Heart right ventricle (tissue), 16 donors: ENCODE data around the gene MIEF1. TPM values are rescaled to one million over a fixed set of nuclear protein-coding genes. Genes with fewer than 3 reads are reported as not detected.

Source experiments
- ATAC-seq, 8 donors: fragments of 200-7000 bp; cut with Tn5 transposase; one replicate each; pipeline ENCODE4 v1.9.1; 2020; ENCODE audit warnings: mild to moderate bottlenecking in 8 of 8, moderate library complexity in 8 of 8, moderate number of reproducible peaks in 1 of 8
- DNase-seq, 2 donors: peaks; one replicate each; pipeline ENCODE4 v3.0.0-alpha.2; 2020
- H3K27ac ChIP-seq, 10 donors: fragments of 200-600 bp; sonication (generic) in 2 of 10; one replicate each; pipeline versions ENCODE4 v1.5.0 to v1.8.0; 2020 to 2022; ENCODE audit warnings: mild to moderate bottlenecking in 3 of 10
- H3K27me3 ChIP-seq, 7 donors: fragments of 200-600 bp; one replicate each; pipeline ENCODE4 v1.8.0; 2021 to 2022; ENCODE audit warnings: mild to moderate bottlenecking in 2 of 7
- H3K36me3 ChIP-seq, 9 donors: fragments of 200-600 bp; sonication (generic) in 1 of 9; one replicate each; pipeline versions ENCODE4 v1.5.0 to v1.8.0; 2020 to 2022; ENCODE audit warnings: mild to moderate bottlenecking in 2 of 9
- H3K4me1 ChIP-seq, 9 donors: fragments of 200-600 bp; sonication (generic) in 1 of 9; one replicate each; pipeline versions ENCODE4 v1.5.0 to v1.8.0; 2020 to 2022; ENCODE audit warnings: mild to moderate bottlenecking in 4 of 9
- H3K4me3 ChIP-seq, 10 donors: fragments of 200-600 bp; sonication (generic) in 2 of 10; one replicate each; pipeline versions ENCODE4 v1.5.0 to v1.8.0; 2020 to 2022; ENCODE audit warnings: mild to moderate bottlenecking in 7 of 10, moderate library complexity in 2 of 10
- H3K9me3 ChIP-seq, 11 donors: fragments of 200-600 bp in 10 of 11; sonication (generic) in 2 of 11; one replicate each; pipeline versions ENCODE4 v1.5.0 to v1.8.0; 2013 to 2022; ENCODE audit warnings: mild to moderate bottlenecking in 2 of 11, control low read depth in 1 of 11, moderate library complexity in 1 of 11
- WGBS, 2 donors: extraction: QIAGEN DNeasy Blood & Tissue Kit; methylation state at CpG; one replicate each; pipeline ENCODE4 v1.1.7; 2013; ENCODE audit warnings: inconsistent platforms in 1 of 2; 5-methylcytosine and 5-hydroxymethylcytosine counted together
- intact Hi-C, 10 donors: fragments of 100-400 bp; cut with DNase I; formaldehyde crosslinking; loops; one replicate each; pipeline versions ENCODE4 v1.11.1 to v1.14.2; 2022
- polyA plus RNA-seq, 2 donors: library from polyadenylated mRNA; stranded (reverse); fragments of 200-250 nt; gene quantifications; one replicate each; pipeline ENCODE4 v1.2.3, GENCODE V29; 2013
- total RNA-seq, 10 donors: library from RNA; stranded (reverse); fragmentation: NEBNext Ultra II Directional in 3 of 10; extraction: Animal tissue kit (Norgen Biotek cat#: 25700) in 3 of 10; gene quantifications; one replicate each; pipeline versions ENCODE4 v1.2.1 to v1.2.4, GENCODE V29; 2021 to 2023
- TF ChIP-seq, protein P1 (sequence below), 9 donors: fragments of 200-600 bp; sonication (generic) in 2 of 9; IDR thresholded peaks; one replicate each; pipeline versions ENCODE4 v1.5.0 to v1.8.0; 2021 to 2022; ENCODE audit warnings: antibody characterized with exemption in 9 of 9, mild to moderate bottlenecking in 5 of 9, moderate library complexity in 1 of 9
- donor health status: Arrhythmogenic right ventricular cardiomyopathy.
- donor health status: ischemic (EF 13 %, LVEDD 7.1; RV severe dilation, severe dysfunction).
- donor health status: healthy with polysubstance abuse.
- donor health status: DM: no; HTN: yes; CAD: no.
- donor health status: DM: no; HTN: no; CAD: no.
- donor health status: ischemic (EF 25% LVEDD 6.9; RV normal size, moderate dysfunction).
- donor health status: ischemic (EF 25% LVEDD 5.7; RV mildly dilated, moderate dysfunction).
- donor health status: healthy.
- donor health status: DM: yes; HTN: yes; CAD: no.
- donor health status: Ischemic cardiomyopathy.
- donor health status: ischemic (EF 35%, LVEDD 5.7; RV mildly dilated, moderate dysfunction).
- donor health status: nonischemic (EF 11% LVEDD 7.7; RV severe dilation, severe dysfunction).
- donor health status: DM: yes; HTN: yes; CAD: no.
- donor health status: PGD.
- donor health status: ischemic (EF 29% LVEDD 5.4; RV normal size, mild dysfunction).
- donor health status: nonischemic (EF 23%, LVEDD 6.1; RV moderate dilation, normal function).

The MIEF1 gene
- total and polyA plus RNA-seq, 12 donors, result 7.0 to 35.8 (median 17.0) TPM

DNA sequence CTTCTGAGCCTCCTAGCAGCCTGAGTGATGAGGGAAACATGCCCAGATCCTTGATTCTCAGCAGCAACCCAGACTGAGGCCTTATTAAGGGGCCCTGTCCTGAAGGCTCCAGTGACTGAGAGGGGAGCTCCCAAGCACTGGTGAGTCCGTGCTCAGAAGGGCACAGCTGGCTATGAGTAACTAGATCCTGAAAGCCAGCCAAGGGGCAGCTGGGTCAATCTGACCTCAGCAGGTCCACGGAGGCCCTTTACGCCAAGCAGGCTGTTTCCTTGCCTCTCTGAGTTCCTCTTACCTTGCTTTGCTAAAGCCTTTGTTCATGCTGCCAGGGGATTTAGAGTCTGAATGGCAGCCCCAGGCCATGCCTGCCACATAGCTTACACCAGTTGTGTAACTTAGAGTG lies 19.3 kb upstream of the MIEF1 start:
- WGBS, 2 donors, result 84 to 85% methylated on average over 3 of the region's 3 CpGs
- ATAC-seq, result no peak
- no peaks in the 10 kb centered on the region for H3K9me3 ChIP-seq
- no peak for DNase-seq
- no peak overlapping the region for H3K4me3 ChIP-seq
- H3K27me3 ChIP-seq, result no peaks in the 10 kb centered on the region
- TF ChIP-seq, protein P1, sequence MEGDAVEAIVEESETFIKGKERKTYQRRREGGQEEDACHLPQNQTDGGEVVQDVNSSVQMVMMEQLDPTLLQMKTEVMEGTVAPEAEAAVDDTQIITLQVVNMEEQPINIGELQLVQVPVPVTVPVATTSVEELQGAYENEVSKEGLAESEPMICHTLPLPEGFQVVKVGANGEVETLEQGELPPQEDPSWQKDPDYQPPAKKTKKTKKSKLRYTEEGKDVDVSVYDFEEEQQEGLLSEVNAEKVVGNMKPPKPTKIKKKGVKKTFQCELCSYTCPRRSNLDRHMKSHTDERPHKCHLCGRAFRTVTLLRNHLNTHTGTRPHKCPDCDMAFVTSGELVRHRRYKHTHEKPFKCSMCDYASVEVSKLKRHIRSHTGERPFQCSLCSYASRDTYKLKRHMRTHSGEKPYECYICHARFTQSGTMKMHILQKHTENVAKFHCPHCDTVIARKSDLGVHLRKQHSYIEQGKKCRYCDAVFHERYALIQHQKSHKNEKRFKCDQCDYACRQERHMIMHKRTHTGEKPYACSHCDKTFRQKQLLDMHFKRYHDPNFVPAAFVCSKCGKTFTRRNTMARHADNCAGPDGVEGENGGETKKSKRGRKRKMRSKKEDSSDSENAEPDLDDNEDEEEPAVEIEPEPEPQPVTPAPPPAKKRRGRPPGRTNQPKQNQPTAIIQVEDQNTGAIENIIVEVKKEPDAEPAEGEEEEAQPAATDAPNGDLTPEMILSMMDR (IDR thresholded peaks at IDR 0.05), result no peak
- H3K36me3 ChIP-seq, result peaks cover 0 to 5% (median 0%) of the 10 kb centered on the region in 9 donors
- intact Hi-C loops, result no loop called here
- peaks cover 0 to 25% (median 4%) of the 10 kb centered on the region in 9 donors for H3K4me1 ChIP-seq
- H3K27ac ChIP-seq, result no peak overlapping the region

DNA sequence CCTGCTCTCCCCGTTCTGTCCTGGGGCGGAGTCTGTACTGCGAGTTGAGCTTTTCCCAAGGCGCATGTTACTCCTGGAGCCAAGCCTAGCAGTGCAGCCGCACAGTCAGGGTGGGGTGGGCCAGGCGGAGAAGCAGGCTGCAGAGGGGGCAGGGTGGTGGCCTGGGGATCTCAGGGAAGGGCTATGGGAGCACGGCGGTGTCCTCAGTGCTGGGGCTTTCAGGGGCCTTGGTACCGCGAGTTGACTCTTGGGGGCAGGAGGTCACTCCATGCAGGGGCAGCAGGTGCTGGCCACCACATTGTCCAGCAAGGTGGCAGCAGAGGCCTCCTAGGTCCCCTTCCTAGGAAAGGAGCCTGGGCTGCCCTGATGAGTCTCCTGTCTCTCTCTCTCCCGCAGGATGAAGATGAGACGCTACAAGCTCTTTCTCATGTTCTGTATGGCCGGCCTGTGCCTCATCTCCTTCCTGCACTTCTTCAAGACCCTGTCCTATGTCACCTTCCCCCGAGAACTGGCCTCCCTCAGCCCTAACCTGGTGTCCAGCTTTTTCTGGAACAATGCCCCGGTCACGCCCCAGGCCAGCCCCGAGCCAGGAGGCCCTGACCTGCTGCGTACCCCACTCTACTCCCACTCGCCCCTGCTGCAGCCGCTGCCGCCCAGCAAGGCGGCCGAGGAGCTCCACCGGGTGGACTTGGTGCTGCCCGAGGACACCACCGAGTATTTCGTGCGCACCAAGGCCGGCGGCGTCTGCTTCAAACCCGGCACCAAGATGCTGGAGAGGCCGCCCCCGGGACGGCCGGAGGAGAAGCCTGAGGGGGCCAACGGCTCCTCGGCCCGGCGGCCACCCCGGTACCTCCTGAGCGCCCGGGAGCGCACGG lies 14.9 kb upstream of the MIEF1 start:
- Histone ChIP-seq H3K36me3 (peaks cover 0 to 16% (median 0%) of the 10 kb centered on the region in 9 donors), H3K27me3 (no peaks in the 10 kb centered on the region), H3K4me1 (peaks cover 0 to 25% (median 4%) of the 10 kb centered on the region in 9 donors), H3K27ac (peak overlapping the region in 1 of 10 donors; percentile 36), H3K4me3 (no peak overlapping the region), H3K9me3 (no peaks in the 10 kb centered on the region)
- peak in 7 of 8 donors; percentile 31 to 64 (median 44) for ATAC-seq
- TF ChIP-seq, protein P1 (IDR thresholded peaks at IDR 0.05), result peak in 2 of 9 donors; percentile 9 to 17
- no peak for DNase-seq
- WGBS, 2 donors, result 79 to 85% methylated on average over 39 to 45 of the region's 45 CpGs
- intact Hi-C loops, result no loop called here

DNA sequence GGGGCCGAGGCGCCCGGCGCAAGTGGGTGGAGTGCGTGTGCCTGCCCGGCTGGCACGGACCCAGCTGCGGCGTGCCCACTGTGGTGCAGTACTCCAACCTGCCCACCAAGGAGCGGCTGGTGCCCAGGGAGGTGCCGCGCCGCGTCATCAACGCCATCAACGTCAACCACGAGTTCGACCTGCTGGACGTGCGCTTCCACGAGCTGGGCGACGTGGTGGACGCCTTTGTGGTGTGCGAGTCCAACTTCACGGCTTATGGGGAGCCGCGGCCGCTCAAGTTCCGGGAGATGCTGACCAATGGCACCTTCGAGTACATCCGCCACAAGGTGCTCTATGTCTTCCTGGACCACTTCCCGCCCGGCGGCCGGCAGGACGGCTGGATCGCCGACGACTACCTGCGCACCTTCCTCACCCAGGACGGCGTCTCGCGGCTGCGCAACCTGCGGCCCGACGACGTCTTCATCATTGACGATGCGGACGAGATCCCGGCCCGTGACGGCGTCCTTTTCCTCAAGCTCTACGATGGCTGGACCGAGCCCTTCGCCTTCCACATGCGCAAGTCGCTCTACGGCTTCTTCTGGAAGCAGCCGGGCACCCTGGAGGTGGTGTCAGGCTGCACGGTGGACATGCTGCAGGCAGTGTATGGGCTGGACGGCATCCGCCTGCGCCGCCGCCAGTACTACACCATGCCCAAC lies 14.1 kb upstream of the MIEF1 start:
- no peak for ATAC-seq
- Histone ChIP-seq H3K27me3 (no peaks in the 10 kb centered on the region), H3K4me1 (peaks cover 0 to 25% (median 4%) of the 10 kb centered on the region in 9 donors), H3K9me3 (no peaks in the 10 kb centered on the region), H3K4me3 (no peak overlapping the region), H3K36me3 (peaks cover 0 to 16% (median 0%) of the 10 kb centered on the region in 9 donors), H3K27ac (no peak overlapping the region)
- TF ChIP-seq, protein P1 (IDR thresholded peaks at IDR 0.05), result no peak
- DNase-seq, result no peak
- intact Hi-C loops, result no loop called here
- 97% methylated on average over 70 of the region's 70 CpGs for WGBS, 2 donors

DNA sequence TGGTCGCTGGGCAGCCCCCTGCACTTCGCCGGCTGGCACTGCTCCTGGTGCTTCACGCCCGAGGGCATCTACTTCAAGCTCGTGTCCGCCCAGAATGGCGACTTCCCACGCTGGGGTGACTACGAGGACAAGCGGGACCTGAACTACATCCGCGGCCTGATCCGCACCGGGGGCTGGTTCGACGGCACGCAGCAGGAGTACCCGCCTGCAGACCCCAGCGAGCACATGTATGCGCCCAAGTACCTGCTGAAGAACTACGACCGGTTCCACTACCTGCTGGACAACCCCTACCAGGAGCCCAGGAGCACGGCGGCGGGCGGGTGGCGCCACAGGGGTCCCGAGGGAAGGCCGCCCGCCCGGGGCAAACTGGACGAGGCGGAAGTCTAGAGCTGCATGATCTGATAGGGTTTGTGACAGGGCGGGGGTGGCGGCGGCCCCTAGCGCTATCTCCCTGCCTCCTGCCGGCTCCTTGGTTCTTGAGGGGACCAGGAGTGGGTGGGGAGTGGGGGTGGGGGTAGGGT lies 13.5 kb upstream of the MIEF1 start:
- Histone ChIP-seq H3K4me3 (no peak overlapping the region), H3K9me3 (no peaks in the 10 kb centered on the region), H3K27me3 (no peaks in the 10 kb centered on the region), H3K4me1 (peaks cover 0 to 25% (median 4%) of the 10 kb centered on the region in 9 donors), H3K27ac (no peak overlapping the region), H3K36me3 (peaks cover 0 to 16% (median 0%) of the 10 kb centered on the region in 9 donors)
- intact Hi-C loops, result no loop called here
- TF ChIP-seq, protein P1 (IDR thresholded peaks at IDR 0.05), result no peak
- ATAC-seq (peak in 1 of 8 donors; percentile 18), DNase-seq (no peak)
- 92 to 95% methylated on average over 39 of the region's 39 CpGs for WGBS, 2 donors
